Kidney (tissue), 14 donors: Measurements from ENCODE around the gene SYNPO2. TPM values are rescaled to one million over a fixed set of nuclear protein-coding genes. Genes with fewer than 3 reads are reported as not detected.

ENCODE experiments used
- DNase-seq, 5 donors: peaks; one replicate each; pipeline ENCODE4 v3.0.0-alpha.2; 2013 to 2020
- FAIRE-seq: peaks from 2 replicates; lab custom pipeline; 2012; peaks lifted over from hg19 to GRCh38; lab: Jason Lieb, UNC
- H3K27ac ChIP-seq, 2 donors: one replicate each; pipeline ENCODE4 v1.7.0; 2013; ENCODE audit warnings: low read depth in 2 of 2, low read length in 2 of 2, inconsistent platforms in 1 of 2
- H3K27me3 ChIP-seq: one replicate; pipeline ENCODE4 v1.7.1; 2013; ENCODE audit warnings: low read length, inconsistent platforms; ENCODE audit not compliant: control insufficient read depth, insufficient read depth
- H3K36me3 ChIP-seq, 3 donors: one replicate each; pipeline versions ENCODE4 v1.7.0 to v1.7.1; 2013; ENCODE audit warnings: low read length in 3 of 3, control low read depth in 1 of 3, inconsistent platforms in 1 of 3; ENCODE audit not compliant: insufficient read depth in 3 of 3, control insufficient read depth in 2 of 3
- H3K4me1 ChIP-seq, 3 donors: one replicate each; pipeline versions ENCODE4 v1.7.0 to v1.7.1; 2013; ENCODE audit warnings: low read length in 3 of 3, inconsistent platforms in 1 of 3, low read depth in 1 of 3; ENCODE audit not compliant: control insufficient read depth in 2 of 3, insufficient read depth in 2 of 3
- H3K4me3 ChIP-seq, 3 donors: one replicate each; pipeline versions ENCODE4 v1.7.0 to v1.8.1; 2013; ENCODE audit warnings: low read length in 3 of 3, control low read depth in 1 of 3, inconsistent platforms in 1 of 3
- H3K9ac ChIP-seq, 3 donors: one replicate each; pipeline versions ENCODE4 v1.7.0 to v1.7.1; 2013; ENCODE audit warnings: low read length in 3 of 3, control low read depth in 1 of 3, inconsistent platforms in 1 of 3
- H3K9me3 ChIP-seq, 3 donors: one replicate each; pipeline versions ENCODE4 v1.7.0 to v1.7.1; 2013; ENCODE audit warnings: low read length in 3 of 3, control low read depth in 1 of 3, inconsistent platforms in 1 of 3; ENCODE audit not compliant: control insufficient read depth in 2 of 3, insufficient read depth in 1 of 3
- CTCF ChIP-seq: IDR thresholded peaks from 3 replicates; pipeline ENCODE4 v1.5.1; 2012; ENCODE audit warnings: mild to moderate bottlenecking, moderate library complexity, borderline replicate concordance; ENCODE audit not compliant: insufficient read depth; ENCODE audit errors: extremely low read depth
- intact Hi-C: fragments of 100-400 bp; cut with DNase I; formaldehyde crosslinking; loops from one replicate; pipeline ENCODE4 v1.11.1; 2022
- polyA plus RNA-seq: library from polyadenylated mRNA; stranded (reverse); fragments of 350-450 nt; fragmentation: Illumina TruSeq; extraction: RNeasy Lipid Tissue Mini Kit (QIAGEN cat#74804); gene quantifications from one replicate; pipeline ENCODE4 v1.2.3, GENCODE V29; 2014; ENCODE audit warnings: low read depth, low replicate concordance; ENCODE audit not compliant: insufficient read depth
- total RNA-seq: library from RNA; stranded (reverse); fragmentation: NEBNext Ultra II Directional; extraction: Animal tissue kit (Norgen Biotek cat#: 25700); gene quantifications from one replicate; pipeline ENCODE4 v1.2.1, GENCODE V29; 2021
- donor health status: control.
- donor health status: control.
- donor health status: control.
- donor health status: control.
- donor health status: control.
- donor health status: DM: yes; HTN: yes; CAD: no.
- donor health status: Normal renal cell carcinoma (clear cell type).

The SYNPO2 gene
- total and polyA plus RNA-seq, 2 donors from 2014 or later, result 7.5 to 56.5 TPM

- H3K27ac ChIP-seq, result peak overlapping the region; percentile 46 to 84
- no peak for TF ChIP-seq CTCF
- no peaks in the 10 kb centered on the region for H3K27me3 ChIP-seq
- intact Hi-C loops, result no loop called here
- FAIRE-seq, result no peak
- H3K4me3 ChIP-seq, result peak overlapping the region in 1 of 3 donors; percentile 44
- peak overlapping the region in 1 of 3 donors; percentile 24 for H3K9ac ChIP-seq
- peaks cover 0 to 2% (median 0%) of the 10 kb centered on the region in 3 donors for H3K36me3 ChIP-seq
- peaks cover 0 to 2% (median 0%) of the 10 kb centered on the region in 3 donors for H3K4me1 ChIP-seq
- no peaks in the 10 kb centered on the region for H3K9me3 ChIP-seq
- no peak for DNase-seq
Measured at GRCh38 chr4:119026662-119027444, 138.2 kb downstream of the SYNPO2 start.

GRCh38 chr4:119027811-119028210 lies 139.2 kb downstream of the SYNPO2 start:
- Histone ChIP-seq H3K9ac (peak overlapping the region in 1 of 3 donors; percentile 24), H3K4me3 (peak overlapping the region in 2 of 3 donors; percentile 42 to 44), H3K9me3 (no peaks in the 10 kb centered on the region), H3K36me3 (peaks cover 0 to 2% (median 0%) of the 10 kb centered on the region in 3 donors), H3K27me3 (no peaks in the 10 kb centered on the region), H3K27ac (peak overlapping the region in 1 of 2 donors; percentile 84), H3K4me1 (peaks cover 0 to 2% (median 0%) of the 10 kb centered on the region in 3 donors)
- TF ChIP-seq CTCF, result no peak
- intact Hi-C loops, result no loop called here
- FAIRE-seq (no peak), DNase-seq (no peak)

- intact Hi-C loops, result no loop called here
- no peak for FAIRE-seq
- H3K27ac ChIP-seq, result no peak overlapping the region
Measured at GRCh38 chr4:119028296-119028695, 139.6 kb downstream of the SYNPO2 start.

More at GRCh38 chr4:119028296-119028695, 139.6 kb downstream of the SYNPO2 start:
- no peaks in the 10 kb centered on the region for H3K27me3 ChIP-seq
- H3K9me3 ChIP-seq, result no peaks in the 10 kb centered on the region
- peaks cover 0 to 2% (median 0%) of the 10 kb centered on the region in 3 donors for H3K4me1 ChIP-seq
- DNase-seq, result no peak
- H3K4me3 ChIP-seq, result peak overlapping the region in 2 of 3 donors; percentile 42 to 44
- peaks cover 0 to 2% (median 0%) of the 10 kb centered on the region in 3 donors for H3K36me3 ChIP-seq
- no peak for TF ChIP-seq CTCF
- no peak overlapping the region for H3K9ac ChIP-seq
